Measurements from ENCODE around the gene IFI30.

IFI30 gene

DNA sequence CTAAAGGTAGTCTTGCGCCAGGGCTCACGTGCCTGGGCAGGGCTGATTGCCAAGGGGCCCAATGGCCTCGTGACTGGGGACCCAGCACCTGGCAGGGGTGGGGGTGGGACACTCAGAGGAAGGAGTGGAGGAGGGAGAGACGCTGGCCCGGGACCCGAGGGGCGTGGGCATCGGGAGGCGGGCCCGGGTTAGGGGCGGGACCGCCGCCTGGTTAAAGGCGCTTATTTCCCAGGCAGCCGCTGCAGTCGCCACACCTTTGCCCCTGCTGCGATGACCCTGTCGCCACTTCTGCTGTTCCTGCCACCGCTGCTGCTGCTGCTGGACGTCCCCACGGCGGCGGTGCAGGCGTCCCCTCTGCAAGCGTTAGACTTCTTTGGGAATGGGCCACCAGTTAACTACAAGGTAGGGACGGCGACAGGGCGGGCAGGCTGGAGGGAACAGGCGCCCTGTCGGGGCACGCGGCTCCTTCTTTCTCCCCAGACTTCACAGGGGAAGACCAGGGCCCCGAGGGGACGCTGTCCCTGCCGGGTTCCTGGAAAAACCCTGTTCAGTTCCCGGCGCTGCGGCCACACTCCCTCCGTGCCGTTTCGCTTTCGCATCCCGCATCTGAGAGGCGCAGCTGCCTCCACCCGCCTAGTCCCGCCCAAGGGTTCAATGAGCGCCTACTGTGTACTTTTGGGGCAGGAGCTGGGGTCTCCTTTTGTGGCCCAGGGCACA lies at the start of gene IFI30:
Gene IFI30, plus strand, starts transcription at position 242 of the 717 bp plus-strand sequence. Its CDS starts 29 bp downstream, at position 271.
- DNase-seq = peak; percentile 80

DNA sequence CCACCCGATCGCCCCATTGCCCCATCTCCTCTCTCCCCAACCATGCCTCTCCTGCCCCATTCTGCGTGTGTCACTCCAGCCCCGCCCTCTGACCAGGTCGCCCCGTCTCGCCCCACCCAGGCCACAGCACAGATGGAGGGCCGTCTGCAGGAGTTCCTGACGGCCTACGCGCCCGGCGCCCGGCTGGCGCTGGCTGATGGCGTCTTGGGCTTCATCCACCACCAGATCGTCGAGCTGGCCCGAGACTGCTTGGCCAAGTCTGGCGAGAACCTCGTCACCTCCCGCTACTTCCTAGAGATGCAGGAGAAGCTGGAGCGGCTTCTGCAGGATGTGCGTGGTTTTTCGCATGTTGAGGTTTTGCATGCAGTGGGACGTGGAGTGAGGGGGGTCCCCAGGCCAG lies 49.8 kb upstream of the IFI30 start:
- peak; percentile 42 for DNase-seq

DNA sequence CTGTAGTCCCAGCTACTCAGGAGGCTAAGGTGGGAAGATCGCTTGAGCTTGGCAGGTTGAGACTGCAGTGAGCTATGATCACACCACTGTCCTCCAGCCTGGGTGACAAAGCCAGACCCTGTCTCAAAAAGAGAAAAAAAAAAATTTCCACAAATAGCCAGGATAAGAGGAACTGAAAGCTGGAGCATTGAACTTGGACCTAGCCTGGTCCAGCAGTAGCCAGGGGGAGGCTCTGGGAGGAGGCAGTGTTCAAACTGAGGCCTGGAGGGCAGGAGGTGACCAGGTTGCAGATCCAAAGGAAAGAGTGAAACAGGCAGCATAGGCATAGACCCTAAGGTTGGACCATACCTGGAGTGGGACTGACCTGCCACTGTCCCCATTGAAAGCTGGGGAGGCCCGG lies 47.5 kb upstream of the IFI30 start:
- peak; percentile 34 for DNase-seq

DNA sequence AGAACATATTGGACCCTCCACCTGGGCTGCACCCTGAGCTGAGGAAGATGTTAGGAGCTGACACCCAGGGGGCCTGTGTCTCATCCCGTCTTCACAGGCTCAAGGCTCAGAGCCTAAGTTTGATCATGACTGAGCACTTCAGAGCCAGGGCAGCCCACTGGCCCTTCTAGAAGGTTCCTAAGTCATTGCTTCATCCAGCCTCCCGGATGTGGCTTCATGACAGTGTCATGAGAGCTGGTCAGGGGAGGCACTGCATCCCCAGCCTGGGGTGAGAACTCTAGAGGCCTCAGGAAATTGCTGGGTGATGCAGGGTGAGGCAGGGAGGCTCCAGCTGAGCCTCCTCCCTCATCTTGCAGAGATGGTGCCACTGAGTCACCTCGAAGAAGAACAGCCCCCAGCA lies 45.6 kb upstream of the IFI30 start:
- DNase-seq = no peak

DNA sequence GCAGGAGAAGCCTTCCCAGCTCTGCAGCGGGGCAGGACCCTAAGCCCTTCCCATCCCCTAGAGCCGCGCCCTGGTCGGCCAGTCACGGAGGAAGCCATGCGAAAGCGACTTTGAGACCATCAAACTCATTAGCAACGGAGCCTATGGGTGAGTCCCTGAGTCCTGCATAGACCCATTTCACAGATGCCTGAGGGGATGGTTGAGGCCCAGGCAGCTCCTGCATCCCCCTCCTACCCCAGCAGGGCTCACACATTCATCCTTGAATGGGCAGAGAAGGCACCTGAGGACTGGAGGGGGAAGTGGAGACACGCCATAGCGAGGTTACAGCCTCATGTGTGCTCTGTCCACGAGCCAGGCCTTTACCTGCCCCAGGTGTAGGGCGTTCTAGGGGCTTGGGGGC lies 44.8 kb upstream of the IFI30 start:
- DNase-seq = no peak

DNA sequence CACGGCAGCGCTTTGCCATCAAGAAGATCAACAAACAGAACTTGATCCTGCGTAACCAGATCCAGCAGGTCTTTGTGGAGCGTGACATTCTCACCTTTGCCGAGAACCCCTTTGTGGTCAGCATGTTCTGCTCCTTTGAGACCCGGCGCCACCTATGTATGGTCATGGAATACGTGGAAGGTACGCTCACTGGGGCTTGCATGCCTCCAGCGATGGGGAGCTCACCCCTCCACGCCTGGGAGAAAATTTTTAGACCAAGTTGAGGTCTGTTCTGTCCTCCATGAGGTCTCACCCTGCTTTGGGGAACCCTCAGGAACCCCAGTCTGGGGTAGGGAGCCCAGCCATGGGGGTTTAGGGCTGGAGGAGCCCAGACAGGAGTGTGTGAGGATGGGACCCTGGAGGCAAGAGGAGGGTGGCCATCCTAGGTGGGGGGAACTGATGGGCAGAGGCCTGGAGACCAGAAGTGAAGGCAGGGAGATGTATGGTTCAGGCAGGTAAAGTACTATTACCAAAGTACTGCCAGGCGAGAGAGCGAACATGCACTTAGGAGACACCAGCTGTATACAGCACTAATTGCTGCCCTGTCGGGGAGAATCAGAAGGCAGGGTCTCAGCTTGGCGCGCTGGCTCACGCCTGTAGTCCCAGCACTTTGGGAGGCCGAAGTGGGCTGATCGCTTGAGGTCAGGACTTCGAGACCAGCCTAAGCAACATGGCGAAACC lies 42.9 kb upstream of the IFI30 start:
- DNase-seq = no peak

DNA sequence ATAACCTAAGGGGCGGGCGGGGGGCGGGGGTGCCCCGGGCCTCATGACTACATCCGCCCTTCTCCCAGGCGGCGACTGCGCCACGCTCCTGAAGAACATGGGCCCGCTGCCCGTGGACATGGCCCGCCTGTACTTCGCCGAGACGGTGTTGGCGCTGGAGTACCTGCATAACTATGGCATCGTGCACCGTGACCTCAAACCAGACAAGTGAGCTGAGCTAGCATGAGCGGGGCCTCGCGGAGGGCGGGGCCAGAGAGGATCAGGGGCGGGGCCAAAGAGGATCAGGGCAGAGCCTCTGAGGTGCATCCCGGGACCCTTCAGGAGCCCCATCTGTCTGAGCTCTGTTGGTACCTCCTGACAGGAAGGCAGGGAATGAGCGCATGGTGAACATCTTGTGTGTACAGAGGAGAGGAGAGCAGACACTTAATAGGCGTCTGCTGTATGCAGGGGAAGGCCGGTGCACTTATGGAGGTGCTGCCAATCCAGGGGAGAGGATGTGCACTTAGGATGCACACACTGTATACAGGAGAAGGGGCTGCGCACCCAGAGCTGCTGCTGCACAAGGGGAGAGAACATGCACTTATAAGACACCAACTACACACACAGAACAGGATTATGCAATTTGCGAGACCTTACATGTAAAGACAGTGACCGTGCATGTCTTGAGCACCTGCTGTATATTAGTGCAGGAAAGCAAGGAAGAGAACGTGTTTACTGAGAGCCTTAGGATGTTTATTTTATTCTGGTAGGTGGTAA lies 41.6 kb upstream of the IFI30 start:
- no peak for DNase-seq

DNA sequence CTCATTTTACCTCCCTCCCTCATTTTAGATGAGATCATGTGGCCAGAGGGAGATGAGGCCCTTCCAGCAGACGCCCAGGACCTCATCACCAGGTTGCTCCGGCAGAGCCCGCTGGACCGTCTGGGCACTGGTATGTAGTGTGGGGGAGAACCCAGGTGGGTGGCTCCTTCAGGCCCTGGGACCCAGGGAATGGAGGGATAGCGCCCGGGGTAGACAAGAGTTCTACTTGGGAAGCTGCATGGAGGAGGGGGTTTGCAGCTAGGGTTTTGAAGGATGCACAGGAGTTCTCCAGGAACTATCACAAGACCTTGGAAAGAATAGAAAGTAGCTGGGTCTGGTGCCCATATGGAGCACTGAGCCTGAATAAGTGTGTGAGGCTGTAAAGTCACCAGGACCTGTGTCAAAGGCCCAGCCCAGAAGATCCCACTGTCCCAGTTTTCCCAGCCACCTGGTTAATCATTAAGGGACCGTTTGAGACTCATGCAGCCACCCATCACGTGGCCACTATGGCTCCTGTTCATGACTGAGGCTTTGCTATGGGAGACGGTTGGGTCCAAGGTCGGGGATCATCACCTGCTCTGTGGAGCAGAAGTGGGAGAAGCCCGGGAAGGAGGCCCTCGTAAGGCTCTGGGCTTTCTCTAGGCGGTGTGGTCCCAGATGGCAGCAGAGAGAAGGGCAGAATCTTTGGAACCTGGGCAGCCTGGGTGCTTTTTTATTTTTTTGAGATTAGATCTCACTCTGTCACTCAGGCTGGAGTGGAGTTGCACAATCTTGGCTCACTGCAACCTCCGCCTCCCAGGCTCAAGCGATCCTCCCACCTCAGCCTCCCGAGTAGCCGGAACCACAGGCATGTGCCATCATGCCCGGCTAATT lies 37.7 kb upstream of the IFI30 start:
- DNase-seq = no peak

DNA sequence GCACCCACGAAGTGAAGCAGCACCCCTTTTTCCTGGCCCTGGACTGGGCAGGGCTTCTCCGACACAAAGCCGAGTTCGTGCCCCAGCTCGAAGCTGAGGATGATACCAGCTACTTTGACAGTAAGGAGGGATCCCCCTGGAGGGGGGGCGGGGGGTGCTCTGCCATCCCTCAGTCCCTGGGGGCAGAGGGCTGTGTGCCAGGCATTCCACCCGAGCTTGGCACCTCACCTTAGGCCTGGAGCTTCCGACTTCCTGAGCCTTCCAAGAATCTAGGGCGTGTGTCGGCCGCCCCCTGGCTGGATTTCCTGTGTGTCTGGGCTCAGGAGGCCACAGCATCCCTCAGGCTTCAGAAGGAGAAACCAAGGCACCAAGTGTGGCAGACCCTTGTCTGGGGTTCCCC lies 36.4 kb upstream of the IFI30 start:
- no peak for DNase-seq

DNA sequence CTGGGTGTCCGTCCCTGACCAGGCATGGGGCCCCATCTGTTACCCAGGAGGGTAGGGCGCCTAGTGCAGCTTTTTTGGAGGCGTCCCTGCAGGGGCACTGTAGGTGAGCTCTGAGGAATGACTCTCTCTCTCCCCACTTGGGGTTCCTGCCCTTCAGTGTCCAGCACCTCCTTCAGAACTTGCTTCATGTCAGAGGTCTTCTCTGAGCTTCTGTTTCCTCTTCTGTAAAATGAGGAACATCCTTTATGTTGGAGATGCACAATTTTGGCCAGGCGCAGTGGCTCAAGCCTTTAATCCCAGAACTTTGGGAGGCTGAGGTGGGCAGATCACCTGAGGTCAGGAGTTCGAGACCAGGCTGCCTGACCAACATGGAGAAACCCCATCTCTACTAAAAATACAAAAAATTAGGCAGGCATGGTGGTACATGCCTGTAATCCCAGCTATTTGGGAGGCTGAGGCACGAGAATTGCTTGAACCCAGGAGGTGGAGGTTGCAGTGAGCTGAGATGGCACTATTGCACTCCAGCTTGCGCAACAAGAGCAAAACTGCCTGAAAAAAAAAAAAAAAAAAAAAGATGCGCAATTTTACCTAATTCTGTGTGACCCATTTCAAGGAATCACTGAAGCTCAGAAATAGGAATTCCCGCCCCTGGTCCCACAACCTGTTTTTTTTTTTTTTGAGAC lies 35.8 kb upstream of the IFI30 start:
- DNase-seq = no peak

DNA sequence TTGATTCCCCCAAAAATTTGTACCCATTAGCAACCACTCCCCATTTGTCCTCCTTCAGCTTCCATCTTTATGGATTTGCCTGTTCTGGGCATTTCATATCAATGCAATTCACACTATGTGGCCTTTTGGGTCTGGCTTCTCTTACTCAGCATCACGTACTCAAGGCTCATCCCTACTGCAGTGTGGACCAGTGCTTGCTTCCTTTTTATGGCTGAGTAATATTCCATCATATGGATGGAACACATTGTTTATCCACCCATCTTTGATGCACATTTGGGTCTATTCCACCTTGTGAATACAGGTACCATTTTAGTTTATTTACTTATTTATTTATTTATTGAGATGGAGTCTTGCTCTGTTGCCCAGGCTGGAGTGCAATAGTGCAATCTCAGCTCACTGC lies 33.1 kb upstream of the IFI30 start:
- no peak for DNase-seq

DNA sequence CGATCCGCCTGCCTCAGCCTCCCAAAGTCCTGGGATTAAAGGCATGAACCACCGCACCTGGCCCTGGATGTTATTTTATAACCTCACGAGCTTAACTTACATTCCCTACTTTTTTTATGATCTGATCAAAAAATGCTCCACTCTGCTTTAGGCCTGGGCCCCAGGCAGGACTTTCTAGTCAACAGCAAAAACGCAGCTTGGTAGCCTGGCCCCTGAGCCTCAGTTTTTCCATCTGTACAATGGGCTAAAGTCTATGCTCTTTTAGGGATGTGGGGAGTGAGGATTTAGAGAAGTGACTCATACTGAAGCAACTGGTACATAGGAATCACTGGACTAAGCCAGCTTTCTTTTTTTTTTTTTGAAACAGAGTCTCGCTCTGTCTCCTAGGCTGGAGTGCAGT lies 32.6 kb upstream of the IFI30 start:
- no peak for DNase-seq

DNA sequence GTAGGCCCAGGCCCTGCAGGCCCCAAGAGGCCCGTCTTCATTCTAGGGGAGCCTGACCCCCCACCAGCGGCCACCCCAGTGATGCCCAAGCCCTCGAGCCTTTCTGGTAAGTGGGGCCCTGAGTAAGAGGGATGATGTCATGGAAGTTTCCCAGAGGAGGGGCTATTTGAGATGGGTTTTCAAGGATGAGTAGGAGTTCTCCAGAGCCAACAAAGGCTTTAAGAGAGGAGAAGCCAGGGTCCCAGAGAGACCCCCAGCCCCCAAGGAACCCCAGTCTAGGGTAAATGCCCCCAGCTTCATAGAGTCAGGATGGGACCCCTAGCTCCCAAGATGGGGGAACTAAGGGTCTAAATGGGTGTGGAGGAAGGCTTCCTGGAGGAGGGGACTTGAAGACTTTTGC lies 29.7 kb upstream of the IFI30 start:
- no peak for DNase-seq

DNA sequence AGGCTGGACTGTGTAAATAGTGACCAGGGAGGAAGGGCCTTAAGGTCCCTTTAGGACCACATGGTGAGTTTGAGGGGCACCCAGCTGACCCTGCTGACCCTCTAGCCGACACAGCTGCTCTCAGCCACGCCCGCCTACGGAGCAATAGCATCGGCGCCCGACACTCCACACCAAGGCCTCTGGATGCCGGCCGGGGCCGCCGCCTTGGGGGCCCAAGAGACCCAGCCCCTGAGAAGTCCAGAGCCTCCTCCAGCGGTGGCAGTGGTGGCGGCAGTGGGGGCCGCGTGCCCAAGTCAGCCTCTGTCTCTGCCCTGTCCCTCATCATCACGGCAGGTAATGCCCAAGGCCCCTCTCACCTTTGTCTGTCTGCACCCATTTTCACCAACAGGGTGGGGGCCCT lies 29.3 kb upstream of the IFI30 start:
- DNase-seq = no peak

DNA sequence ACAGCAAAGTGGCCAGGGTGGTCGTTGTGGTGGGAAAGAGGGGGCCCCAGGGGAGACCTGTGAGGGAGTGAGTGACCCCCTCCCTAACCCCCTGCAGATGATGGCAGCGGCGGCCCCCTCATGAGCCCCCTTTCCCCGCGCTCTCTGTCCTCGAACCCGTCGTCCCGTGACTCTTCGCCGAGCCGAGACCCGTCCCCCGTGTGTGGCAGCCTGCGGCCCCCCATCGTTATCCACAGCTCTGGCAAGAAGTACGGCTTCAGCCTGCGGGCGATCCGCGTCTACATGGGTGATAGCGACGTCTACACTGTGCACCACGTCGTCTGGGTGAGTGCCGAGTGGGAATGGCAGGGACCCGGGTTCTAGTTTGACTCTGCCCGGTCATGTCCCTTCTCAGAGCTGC lies 28.7 kb upstream of the IFI30 start:
- no peak for DNase-seq

DNA sequence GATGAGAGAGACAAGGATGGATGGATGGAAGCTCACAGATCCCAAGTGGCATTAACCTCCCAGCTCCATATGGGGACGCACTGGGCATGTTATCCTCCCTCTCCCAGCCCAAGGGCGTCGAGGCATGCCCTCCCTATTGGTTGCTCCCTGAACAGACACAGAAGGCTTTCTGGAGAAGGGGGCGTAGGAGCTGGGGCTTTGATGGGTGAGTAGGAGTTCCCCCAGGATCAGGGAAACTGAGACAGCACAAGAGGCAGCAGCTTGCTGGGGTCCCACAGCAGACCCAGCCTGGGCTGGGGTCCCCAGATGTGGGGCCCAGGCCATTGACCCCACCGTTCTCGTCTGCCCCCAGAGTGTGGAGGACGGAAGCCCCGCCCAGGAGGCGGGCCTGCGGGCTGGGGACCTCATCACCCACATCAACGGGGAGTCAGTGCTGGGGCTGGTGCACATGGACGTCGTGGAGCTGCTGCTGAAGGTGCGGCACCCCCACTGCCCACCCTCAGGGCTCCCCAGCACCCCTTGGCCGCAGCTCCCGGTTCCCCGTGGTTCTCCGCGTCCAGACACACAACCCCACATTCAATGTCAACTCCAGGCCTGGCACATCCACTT lies 28.1 kb upstream of the IFI30 start:
- DNase-seq = no peak

DNA sequence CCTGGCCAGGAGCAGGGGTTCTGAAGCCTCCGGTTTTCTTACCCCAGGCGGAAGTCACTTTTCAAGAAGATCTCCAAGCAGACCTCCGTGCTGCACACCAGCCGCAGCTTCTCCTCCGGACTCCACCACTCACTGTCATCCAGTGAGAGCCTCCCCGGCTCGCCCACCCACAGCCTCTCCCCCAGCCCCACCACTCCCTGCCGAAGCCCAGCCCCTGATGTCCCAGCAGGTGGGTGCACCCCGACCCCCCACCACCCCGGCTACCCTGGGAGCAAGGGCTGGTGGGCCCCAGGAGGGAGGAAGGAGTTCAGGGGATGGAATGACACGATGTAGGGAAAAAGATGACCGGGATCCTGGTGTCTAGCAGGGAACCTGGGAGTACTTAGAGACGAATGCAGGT lies 26.2 kb upstream of the IFI30 start:
- no peak for DNase-seq

DNA sequence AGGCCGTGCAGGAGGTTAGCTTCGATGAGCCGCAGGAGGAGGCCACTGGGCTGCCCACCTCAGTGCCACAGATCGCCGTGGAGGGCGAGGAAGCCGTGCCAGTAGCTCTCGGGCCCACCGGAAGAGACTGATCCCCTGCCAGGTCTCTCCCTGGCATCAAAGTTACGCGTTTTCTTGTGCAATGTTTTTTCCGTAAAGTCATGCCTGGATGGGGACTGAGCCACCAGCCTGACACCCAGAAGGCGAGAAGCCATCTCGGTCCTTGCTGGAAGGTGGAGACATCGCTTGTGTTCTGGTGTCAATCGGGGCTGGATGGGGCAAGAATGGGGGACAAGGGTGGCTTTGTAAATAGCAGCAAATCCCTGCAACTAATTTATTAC lies 24.0 kb upstream of the IFI30 start:
- no peak for DNase-seq

DNA sequence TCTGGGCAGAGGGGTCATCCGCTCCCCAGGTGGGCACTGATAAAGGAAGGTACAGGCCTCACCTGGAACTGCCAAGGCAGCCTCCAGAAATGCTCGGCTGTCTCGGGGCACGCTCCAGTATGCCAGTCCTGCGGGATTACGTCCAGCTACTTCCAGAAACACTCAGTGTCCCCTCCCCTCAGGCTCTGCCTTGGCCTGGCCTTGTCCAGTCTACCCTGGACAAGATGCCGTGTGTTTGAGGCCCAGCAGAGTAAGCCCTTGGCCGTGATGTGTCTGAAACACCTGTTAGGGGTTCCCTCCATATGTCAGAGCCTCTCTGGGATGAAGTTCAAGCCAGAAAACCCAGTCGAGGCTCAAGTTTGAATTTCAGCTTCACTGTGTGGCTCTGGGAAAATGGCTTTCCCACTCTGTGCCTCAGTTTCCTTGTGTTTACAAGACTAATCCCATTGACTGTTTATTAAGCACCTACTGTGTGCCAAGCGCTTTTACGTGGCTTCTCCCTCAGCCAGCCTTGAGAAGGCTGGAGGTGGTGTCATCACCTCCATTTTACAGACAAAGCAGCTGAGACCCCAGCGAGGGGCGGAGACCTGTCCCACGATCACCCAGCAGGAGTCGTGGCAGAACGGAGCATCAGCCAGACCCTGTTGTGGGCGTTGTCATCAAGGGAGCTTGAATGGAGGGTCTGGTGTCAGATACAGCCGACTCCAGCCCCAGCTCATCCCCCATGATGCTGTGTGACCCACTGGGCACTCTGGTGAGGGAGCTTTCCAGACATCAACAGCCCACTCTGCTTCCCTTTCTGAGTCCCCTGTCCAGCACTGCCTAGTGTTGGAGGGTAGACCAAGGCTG lies 22.6 kb upstream of the IFI30 start:
- DNase-seq = no peak

DNA sequence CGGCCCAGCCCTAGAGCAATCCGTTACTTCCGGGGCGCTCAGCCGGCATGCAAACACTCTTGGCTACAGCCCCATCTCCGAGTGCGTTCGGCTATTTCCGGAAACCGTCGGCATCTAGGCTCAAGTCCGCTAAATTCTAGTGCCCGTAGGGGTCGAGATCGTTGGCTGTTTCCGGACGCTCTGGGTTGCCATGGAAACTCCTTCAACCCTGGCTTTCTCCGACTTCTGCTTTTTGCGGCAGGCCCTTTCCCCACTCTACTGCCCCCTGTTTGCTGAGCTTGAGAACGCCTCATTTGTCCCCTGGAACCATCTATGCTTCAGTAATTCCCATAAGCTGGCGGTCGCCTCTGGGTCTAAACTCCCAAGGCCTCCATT lies 21.2 kb upstream of the IFI30 start:
- DNase-seq = peak; percentile 98

Measured in islet precursor cell (in vitro differentiated cells).